Renal cortex interstitium (tissue), 11 donors: Measurements from ENCODE around the gene TMEM270. TPM values are rescaled to one million over a fixed set of nuclear protein-coding genes. Genes with fewer than 3 reads are reported as not detected.
"Not testable (repeated sequence)": the region's sequence is repeated elsewhere in the genome, so short reads cannot be mapped to it uniquely, and the experiment has no call there.

Source experiments
- DNase-seq, 11 donors: peaks; one replicate each; pipeline ENCODE4 v3.0.0-alpha.2; 2013; ENCODE audit warnings: low read depth in 9 of 11, low spot score in 4 of 11; ENCODE audit errors: extremely low read depth in 1 of 11
- polyA plus RNA-seq, 3 donors: library from polyadenylated mRNA; unstranded; fragments of 120-200 nt; gene quantifications; one replicate each; pipeline ENCODE4 v1.2.1, GENCODE V29; 2013; ENCODE audit not compliant: insufficient read length in 3 of 3

Gene TMEM270
- polyA plus RNA-seq, 3 donors, result 0.21 TPM; not detected in 2

DNA sequence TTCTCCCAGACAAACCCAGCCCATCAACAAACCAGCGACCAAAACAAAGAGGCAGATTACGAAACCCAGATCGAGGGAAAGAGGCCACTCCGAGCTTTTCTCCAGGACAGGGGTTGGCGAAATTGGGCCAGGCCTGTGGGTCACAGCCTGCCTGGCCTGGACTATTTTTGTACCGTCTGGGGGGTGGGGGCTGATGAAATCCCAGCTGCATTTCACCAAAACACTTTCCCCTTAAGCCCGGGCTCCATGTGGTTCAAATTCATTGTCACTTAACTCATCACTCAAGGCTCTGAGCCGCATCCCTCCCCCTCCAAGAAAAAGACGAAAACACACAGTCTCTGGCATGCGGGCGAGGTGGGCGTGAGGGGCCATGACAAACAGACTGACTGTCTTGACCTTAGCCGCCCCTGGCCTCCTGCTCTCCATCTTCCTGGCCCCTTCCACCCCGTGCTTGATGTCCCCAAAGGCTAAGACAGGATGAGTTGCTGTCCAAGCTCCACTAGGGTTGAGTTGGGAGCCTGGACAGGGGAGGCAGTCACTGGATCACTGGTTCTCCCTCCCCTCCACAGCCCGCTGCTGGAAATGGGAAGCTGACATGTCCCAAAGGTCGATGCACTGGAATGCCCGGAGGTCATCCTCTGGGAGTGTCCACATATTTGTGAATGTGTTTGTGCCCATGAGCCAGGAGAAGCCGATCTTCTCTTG lies 19.2 kb downstream of the TMEM270 start:
- DNase-seq, result no peak

GRCh38 chr7:73880755-73881328 lies 19.9 kb downstream of the TMEM270 start:
- DNase-seq, result no peak

DNA sequence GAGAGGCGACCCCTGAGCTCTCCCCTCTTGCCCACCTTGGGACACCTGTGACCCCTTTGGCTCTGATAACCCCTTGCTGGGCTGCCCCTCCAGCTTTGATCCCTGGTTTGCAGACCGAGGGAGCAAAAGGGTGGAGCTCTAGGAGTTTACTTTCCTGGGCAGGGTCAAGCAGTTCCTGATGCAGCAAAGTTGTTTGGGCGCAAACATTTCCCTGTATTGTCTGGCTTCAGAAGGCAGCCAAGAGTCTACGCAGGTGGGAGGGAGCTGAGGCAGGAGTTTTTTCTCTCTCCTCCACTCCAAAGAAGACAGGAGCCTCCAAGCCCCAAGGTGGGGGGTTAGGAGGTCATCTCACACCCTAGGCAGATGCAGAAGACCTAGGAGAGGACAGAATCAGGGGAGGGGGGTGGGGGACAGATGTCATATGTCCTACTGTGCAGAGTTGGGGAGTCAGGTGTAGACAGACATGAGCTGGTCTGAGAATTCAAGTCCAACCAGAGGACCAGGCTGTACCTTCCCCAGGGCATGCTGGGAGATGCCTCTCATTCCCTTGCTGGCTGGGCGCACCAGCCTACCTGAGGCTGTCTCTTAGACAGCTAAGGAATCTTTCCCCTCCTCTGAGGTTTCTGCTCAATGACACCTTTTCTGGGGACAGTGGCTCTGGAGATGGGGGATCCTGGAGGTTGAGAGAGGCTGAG lies 20.5 kb downstream of the TMEM270 start:
- no peak for DNase-seq

DNA sequence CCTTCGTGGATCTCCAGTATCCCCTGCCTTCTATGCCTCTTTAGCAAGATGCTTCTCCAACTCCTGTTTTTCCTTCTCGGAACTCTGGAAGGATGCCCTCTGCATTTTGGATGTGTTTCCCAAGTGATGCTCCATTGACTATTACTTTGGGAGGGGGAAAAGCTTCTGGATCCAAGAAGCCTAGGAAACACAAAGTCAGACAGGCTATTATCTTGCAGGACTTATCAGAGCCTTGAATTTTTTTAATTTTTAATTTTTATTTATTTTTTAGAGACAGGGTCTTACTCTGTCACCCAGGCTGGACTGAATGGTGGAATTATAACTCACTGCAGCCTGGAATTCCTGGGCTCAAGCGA lies 21.1 kb downstream of the TMEM270 start:
- DNase-seq, result no peak

DNA sequence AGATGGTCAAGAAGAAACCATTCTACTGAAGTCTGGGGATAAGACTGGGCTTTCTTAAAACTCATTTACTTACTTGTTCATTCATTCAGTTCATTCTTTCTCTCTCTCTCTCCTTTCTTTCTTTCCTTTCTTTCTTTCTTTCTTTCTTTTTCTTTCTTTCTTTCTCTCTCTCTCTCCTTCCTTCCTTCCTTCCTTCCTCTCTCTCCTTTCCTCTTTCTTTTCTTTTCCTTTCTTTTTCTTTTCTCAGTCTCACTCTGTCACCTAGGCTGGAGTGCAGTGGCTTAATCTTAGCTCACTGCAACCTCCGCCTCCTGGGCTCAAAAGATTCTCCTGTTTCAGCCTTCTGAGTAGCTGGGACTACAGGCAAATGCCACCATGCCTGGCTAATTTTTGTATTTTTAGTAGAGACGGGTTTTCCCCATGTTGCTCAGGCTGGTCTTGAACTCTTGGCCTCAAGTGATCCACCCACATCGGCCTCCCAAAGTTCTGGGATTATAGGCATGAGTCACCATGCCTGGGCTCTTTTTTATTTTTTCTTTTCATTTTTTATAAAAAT lies 24.0 kb downstream of the TMEM270 start:
- not testable (repeated sequence) for DNase-seq

GRCh38 chr7:73885433-73885974 lies 24.5 kb downstream of the TMEM270 start:
- DNase-seq, result no peak

GRCh38 chr7:73885975-73886798 lies 25.2 kb downstream of the TMEM270 start:
- no peak for DNase-seq

DNA sequence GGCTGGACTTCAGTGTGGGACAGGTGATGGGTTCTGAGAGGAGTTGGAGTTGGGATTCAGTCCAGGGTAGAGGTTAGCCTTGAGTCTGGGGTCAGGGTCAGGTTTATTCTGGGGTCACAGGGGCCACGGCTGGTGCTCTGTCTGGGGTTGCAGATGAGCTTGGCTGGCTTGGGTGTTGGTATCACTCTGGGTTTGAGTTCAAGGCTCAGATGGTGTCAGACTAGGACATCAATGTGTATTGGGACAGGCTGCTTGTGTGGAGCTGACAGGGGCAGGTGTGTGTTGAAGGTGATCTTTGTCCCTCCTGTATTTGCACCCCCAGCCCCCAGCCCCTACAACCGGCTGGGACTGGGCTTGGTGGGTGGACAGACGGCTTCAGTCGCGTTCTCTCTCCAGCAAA lies 26.8 kb downstream of the TMEM270 start:
- DNase-seq, result no peak

- no peak for DNase-seq
These were observed 28.0 kb downstream of the TMEM270 start for GRCh38 chr7:73888959-73889358.

DNA sequence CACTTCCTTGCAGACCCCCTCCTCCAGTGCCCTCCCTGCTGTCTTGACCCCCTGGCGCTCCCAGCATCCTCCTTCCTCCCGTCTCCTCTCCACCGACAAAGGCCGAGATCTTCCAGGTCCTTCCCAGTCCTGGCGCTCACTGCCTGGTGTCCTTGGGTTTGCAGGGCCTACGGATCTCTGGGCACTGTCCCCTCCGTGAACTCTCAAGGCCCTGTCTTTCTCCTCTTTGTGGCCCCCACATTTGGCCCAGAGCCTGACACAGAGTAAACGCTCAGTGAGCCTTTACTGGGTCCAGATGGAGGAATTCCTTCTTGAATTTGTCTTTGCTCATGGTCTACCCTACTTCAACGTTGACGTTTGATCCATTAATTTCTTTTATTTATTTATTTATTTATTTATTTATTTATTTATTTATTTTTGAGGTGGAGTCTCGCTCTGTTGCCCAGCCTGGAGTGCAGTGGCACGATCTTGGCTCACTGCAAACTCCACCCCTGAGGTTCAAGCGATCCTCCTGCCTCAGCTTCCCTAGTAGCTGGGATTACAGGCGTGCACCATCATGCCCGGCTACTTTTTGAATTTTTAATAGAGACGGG lies 29.7 kb downstream of the TMEM270 start:
- no peak for DNase-seq

DNA sequence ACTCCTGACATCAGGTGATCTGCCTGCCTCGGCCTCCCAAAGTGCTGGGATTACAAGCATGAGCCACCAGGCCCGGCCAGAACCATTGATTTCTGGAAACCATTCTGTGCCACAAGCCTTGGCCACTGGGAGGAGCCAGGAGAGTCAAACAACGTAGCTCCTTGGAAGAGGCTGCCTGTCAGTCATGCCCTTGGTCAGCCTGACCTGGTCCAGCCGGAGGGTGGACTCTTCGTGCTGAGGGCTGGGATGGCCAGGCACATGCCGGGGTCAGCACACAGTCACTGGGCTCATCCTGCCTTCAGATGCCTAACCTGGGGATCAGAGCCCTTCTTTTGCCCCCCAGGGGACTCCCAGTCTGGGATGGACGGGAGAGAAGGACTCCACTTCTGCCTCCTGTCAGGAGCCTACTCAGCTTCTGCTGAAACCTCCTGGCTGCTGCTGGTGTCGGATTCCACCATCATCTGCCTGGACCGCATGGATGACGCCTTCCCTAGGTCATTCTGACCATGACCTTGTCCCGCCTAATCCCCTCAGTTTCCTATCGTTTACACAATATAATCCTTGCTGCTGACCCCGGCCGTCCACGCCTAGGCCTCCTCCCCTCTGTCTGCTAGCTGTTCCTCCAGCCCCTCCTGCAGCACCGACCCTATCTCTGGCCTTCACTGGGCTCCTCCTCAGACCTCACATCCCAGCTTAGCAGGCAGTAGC lies 30.4 kb downstream of the TMEM270 start:
- no peak for DNase-seq

- DNase-seq, result no peak
These were observed 31.3 kb downstream of the TMEM270 start for GRCh38 chr7:73892003-73892999.

GRCh38 chr7:73893342-73894101 lies 32.6 kb downstream of the TMEM270 start:
- DNase-seq, result no peak

DNA sequence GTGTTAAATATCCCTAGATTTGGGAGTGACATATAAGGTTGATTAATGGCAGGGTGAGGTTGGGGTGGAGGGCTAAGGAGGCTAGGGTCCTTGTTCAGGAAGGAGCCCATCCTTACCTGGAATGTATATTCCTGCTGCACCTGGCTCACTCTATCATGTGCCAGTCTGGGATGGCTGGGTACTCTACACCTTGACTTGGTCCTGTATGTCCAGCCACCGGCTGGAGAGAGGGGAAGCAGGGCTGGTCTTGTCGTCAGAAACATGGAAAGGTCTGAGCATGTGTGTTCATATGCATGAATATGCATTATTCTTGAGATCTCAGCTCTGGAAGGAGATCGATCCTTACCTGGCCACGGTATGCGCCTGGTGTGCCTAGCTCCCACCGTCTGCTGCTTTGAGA lies 33.2 kb downstream of the TMEM270 start:
- no peak for DNase-seq

DNA sequence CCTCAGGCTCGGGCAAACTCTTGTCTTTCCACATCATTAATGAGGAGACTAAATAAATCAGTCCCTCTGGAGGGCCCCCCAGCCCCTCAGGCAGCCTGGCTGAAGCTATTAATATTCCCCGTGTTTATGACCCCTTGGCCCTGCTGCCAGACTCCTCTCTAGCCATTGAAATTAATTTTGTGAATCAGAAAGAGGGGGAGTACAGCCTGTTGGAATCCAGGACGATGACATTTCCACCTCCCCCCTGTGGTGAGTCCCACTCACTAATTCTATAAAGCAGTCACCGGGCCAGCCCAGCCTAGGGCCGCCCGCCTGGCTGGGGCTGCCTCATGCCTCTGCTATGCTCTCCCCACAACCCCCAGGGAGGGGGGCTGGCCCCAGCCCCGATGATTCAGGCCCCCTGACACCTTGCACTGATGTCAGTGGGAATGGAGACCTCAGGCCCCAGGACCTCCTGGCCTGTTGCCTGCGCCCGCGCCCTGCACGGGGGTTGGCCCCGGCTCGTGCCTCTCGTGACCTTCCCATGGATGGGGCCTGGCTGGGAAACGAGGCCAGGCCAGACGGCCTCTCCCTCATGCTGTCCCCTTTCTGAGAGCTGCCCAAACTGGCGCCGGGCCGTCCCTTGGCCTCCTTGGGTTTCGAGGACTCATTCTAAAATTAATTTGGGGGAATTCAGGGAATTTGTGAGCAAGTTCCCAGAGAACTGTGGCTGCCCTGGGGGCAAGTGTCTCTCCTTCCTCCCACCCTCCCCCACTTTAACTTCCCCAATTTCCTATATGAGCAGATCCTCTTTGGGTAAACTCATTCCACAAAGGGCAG lies 34.0 kb downstream of the TMEM270 start:
- peak in 1 of 11 donors; percentile 52 for DNase-seq
